ENCODE data around the gene IPO11. TPM values are rescaled to one million over a fixed set of nuclear protein-coding genes. Genes with fewer than 3 reads are reported as not detected.

The IPO11 gene
- total and polyA plus RNA-seq, 8 donors, result 27.0 to 42.6 (median 37.7) TPM

DNA sequence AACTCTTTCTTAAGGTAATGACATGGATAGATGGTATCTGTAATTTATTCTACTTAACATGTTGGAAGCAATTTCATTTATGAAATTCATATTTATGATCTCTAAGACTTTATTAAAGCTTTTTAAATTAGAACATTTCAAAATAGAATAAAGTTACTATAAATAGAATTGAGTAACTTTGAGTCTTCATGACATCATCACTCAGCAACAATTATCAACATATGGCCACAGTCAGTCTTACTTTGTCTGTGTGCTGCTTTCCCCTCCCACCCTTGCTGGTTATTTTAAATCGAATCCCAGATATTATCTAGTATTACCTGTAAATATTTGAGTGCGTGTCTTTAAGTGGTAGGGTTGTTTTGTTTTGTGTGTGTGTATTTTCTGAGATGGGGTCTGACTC lies 65.2 kb downstream of the IPO11 start:
- Histone ChIP-seq H3K36me3 (peaks cover 0 to 4% of the 10 kb centered on the region in 2 donors), H3K9me3 (peaks cover 0 to 7% of the 10 kb centered on the region in 2 donors), H3K4me3 (no peak overlapping the region), H3K4me1 (no peaks in the 10 kb centered on the region), H3K27me3 (no peaks in the 10 kb centered on the region), H3K27ac (no peak overlapping the region)
- ATAC-seq (no peak), DNase-seq (no peak)
- TF ChIP-seq, protein P1, sequence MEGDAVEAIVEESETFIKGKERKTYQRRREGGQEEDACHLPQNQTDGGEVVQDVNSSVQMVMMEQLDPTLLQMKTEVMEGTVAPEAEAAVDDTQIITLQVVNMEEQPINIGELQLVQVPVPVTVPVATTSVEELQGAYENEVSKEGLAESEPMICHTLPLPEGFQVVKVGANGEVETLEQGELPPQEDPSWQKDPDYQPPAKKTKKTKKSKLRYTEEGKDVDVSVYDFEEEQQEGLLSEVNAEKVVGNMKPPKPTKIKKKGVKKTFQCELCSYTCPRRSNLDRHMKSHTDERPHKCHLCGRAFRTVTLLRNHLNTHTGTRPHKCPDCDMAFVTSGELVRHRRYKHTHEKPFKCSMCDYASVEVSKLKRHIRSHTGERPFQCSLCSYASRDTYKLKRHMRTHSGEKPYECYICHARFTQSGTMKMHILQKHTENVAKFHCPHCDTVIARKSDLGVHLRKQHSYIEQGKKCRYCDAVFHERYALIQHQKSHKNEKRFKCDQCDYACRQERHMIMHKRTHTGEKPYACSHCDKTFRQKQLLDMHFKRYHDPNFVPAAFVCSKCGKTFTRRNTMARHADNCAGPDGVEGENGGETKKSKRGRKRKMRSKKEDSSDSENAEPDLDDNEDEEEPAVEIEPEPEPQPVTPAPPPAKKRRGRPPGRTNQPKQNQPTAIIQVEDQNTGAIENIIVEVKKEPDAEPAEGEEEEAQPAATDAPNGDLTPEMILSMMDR (IDR thresholded peaks at IDR 0.05), result no peak
- intact Hi-C loops (cut with DNase I), result no loop called here

DNA sequence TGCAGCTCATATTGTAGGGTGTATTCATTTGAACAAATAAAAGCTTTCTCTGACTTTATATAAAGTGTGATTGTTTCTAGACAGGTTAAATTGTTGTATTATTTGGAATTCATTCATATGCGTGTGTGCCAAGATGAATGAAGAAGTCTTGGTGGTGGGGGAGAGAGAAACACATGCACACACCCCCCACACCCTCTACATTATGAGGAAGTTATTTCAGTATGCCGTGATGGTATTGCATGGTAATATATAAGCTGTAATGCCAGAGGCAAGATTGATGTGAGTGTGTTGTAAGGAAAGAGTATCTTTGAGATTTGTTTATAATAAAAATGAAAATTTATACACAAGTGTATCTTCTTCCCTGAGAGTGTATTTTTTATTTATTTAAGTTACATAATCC lies 71.0 kb downstream of the IPO11 start:
- Histone ChIP-seq H3K4me3 (no peak overlapping the region), H3K9me3 (peaks cover 0 to 7% of the 10 kb centered on the region in 2 donors), H3K27ac (no peak overlapping the region), H3K27me3 (no peaks in the 10 kb centered on the region), H3K4me1 (no peaks in the 10 kb centered on the region), H3K36me3 (peaks cover 0 to 15% of the 10 kb centered on the region in 2 donors)
- no peak for DNase-seq
- ATAC-seq, result no peak
- TF ChIP-seq, protein P1 (IDR thresholded peaks at IDR 0.05), result no peak
- intact Hi-C loops (cut with DNase I), result no loop called here

DNA sequence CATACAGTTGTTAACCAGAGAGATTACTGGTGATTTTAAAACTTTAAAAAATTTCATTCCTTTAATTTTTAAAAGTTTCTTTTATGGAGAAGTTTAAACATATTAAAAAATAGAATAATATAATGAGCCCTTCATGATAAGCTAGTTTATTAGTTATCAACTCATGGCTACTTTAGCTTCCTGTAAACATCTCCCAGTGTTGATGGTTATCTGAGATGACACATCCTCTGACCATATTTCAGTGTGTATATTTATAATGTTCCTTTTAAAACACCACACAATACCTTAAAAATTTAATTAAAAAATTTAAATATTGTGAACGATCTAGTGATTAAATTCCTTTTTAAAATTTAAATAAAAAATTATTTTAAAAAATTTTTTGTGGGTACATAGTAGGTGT lies 74.1 kb downstream of the IPO11 start:
- Histone ChIP-seq H3K4me1 (no peaks in the 10 kb centered on the region), H3K36me3 (peaks cover 0 to 24% of the 10 kb centered on the region in 2 donors), H3K4me3 (no peak overlapping the region), H3K27me3 (no peaks in the 10 kb centered on the region), H3K9me3 (no peaks in the 10 kb centered on the region), H3K27ac (no peak overlapping the region)
- ATAC-seq, result no peak
- TF ChIP-seq, protein P1 (IDR thresholded peaks at IDR 0.05), result no peak
- DNase-seq, result no peak
- intact Hi-C loops (cut with DNase I), result no loop called here

DNA sequence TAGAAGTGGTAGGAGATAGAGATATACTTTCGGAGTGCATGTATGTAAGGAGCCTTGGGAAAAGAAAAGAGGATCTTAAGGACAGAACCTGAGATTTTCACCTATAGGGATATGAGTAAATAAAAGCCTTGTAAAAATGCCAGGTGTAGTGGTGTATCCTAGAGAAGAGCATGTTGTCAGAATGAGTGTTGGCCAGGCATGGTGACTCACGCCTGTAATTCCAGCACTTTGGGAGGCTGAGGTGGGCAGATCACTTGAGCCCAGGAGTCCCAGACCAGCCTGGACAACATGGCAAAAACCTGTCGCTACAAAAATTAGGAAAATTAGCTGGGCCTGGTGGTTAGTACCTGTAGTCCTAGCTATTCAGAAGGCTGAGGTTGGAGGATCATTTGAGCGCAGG lies 76.0 kb downstream of the IPO11 start:
- TF ChIP-seq, protein P1 (IDR thresholded peaks at IDR 0.05), result no peak
- intact Hi-C loops (cut with DNase I), result no loop called here
- Histone ChIP-seq H3K4me3 (no peak overlapping the region), H3K27ac (no peak overlapping the region), H3K27me3 (no peaks in the 10 kb centered on the region), H3K36me3 (peaks cover 0 to 33% of the 10 kb centered on the region in 2 donors), H3K9me3 (no peaks in the 10 kb centered on the region), H3K4me1 (no peaks in the 10 kb centered on the region)
- DNase-seq, result no peak
- ATAC-seq, result no peak

DNA sequence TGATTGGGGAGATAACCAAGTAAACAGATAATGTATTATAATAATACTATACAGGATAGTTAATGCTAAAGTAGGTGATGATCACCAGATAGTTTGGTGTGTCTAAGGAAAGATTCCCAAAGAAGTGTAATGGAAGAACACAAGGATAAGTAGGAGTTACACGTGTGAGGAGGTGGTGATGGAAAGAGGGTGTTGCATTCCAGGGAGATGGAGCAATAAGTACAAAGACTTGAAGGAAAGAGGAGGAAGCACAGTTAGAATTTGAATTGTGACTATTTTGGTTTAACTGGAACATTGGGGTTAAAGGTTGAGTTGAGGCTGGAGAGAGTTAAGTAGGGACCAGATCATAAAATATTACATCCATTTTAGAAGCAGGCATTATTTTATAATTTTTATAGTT lies 76.9 kb downstream of the IPO11 start:
- no peaks in the 10 kb centered on the region for H3K4me1 ChIP-seq
- no peak for DNase-seq
- TF ChIP-seq, protein P1 (IDR thresholded peaks at IDR 0.05), result no peak
- H3K36me3 ChIP-seq, result peaks cover 0 to 38% of the 10 kb centered on the region in 2 donors
- intact Hi-C loops (cut with DNase I), result no loop called here
- no peaks in the 10 kb centered on the region for H3K9me3 ChIP-seq
- no peak for ATAC-seq
- no peak overlapping the region for H3K27ac ChIP-seq
- no peak overlapping the region for H3K4me3 ChIP-seq
- no peaks in the 10 kb centered on the region for H3K27me3 ChIP-seq

Measured in left lung (tissue), 10 donors.